NT2/D1 (cell line): Measurements from ENCODE around the gene OR1I1.

ENCODE experiments used
- SUZ12 ChIP-seq: IDR thresholded peaks from 2 replicates; pipeline ENCODE4 v1.6.1; 2011; ENCODE audit not compliant: insufficient read length, insufficient read depth; ENCODE audit errors: extremely low read depth
- YY1 ChIP-seq: IDR thresholded peaks from 2 replicates; pipeline ENCODE4 v1.6.1; 2011; ENCODE audit not compliant: insufficient read length, insufficient read depth
- ZNF274 ChIP-seq: IDR thresholded peaks from 2 replicates; pipeline ENCODE4 v1.6.1; 2011; ENCODE audit warnings: mild to moderate bottlenecking, low read depth, low read length

- TF ChIP-seq ZNF274: no peak
- TF ChIP-seq SUZ12: no peak
- TF ChIP-seq YY1: no peak
Observed at GRCh38 chr19:15096223-15096622, 14.2 kb downstream of the OR1I1 start.
